Stimulated activated CD8-positive, alpha-beta memory T cell treated with anti-CD3 and anti-CD28 coated beads, Interleukin-7, amount 100 ng/mL, for 4 hours (primary cell): ENCODE measurements around the gene HTRA2.
"Not testable (repeated sequence)": the region's sequence is repeated elsewhere in the genome, so short reads cannot be mapped to it uniquely, and the experiment has no call there.

ENCODE experiments used
- DNase-seq, 2 donors: peaks; one replicate each; pipeline ENCODE4 v3.0.0-alpha.2; 2020; ENCODE audit warnings: low read depth in 2 of 2

HTRA2 gene

GRCh38 chr2:74529357-74530238, at the start of gene HTRA2, which contains the start of gene AUP1:
Gene HTRA2 (plus strand): TSS chr2:74529933. CDS start chr2:74530007, 74 bp downstream.
Gene AUP1 (minus strand): TSS chr2:74529706. CDS start chr2:74529629, 77 bp downstream.
- peak; percentile 76 to 83 for DNase-seq

- no peak for DNase-seq
These were observed 48.3 kb upstream of the HTRA2 start for GRCh38 chr2:74481431-74481830.

- DNase-seq: peak in 1 of 2 donors; percentile 39
These were observed 47.6 kb upstream of the HTRA2 start for GRCh38 chr2:74481961-74482800.

- peak; percentile 88 to 93 for DNase-seq
These were observed 46.7 kb upstream of the HTRA2 start, which contains the start of the genes CCDC142 and TTC31 for GRCh38 chr2:74482801-74483674. Gene CCDC142 (minus strand): TSS chr2:74482998. CDS start chr2:74482837, 161 bp downstream. Gene TTC31 (plus strand): TSS chr2:74483081. CDS start chr2:74483096, 15 bp downstream.

GRCh38 chr2:74483675-74484164, 46.0 kb upstream of the HTRA2 start:
- DNase-seq: not testable (repeated sequence)

- no peak for DNase-seq
These were observed 43.6 kb upstream of the HTRA2 start for GRCh38 chr2:74486141-74486540.

GRCh38 chr2:74488643-74489481, 40.9 kb upstream of the HTRA2 start:
- DNase-seq: no peak

- no peak for DNase-seq
These were observed 39.8 kb upstream of the HTRA2 start for GRCh38 chr2:74489906-74490305.

GRCh38 chr2:74491648-74492544, 37.8 kb upstream of the HTRA2 start:
- DNase-seq: no peak

GRCh38 chr2:74493546-74493945, 36.2 kb upstream of the HTRA2 start:
- no peak for DNase-seq

- no peak for DNase-seq
These were observed 34.3 kb upstream of the HTRA2 start for GRCh38 chr2:74495440-74495839.

GRCh38 chr2:74496997-74497776, 32.5 kb upstream of the HTRA2 start:
- no peak for DNase-seq

- DNase-seq: no peak
These were observed 31.8 kb upstream of the HTRA2 start for GRCh38 chr2:74497777-74498499.

- DNase-seq: no peak
These were observed 31.1 kb upstream of the HTRA2 start for GRCh38 chr2:74498500-74499266.

GRCh38 chr2:74499267-74499939, 30.3 kb upstream of the HTRA2 start, which contains the start of gene LBX2:
Gene LBX2 (minus strand): TSS chr2:74499603. CDS start chr2:74499537, 66 bp downstream.
- DNase-seq: no peak

GRCh38 chr2:74499940-74500577, 29.7 kb upstream of the HTRA2 start:
- DNase-seq: no peak
